Measurements from ENCODE around the gene BMP6. TPM values are rescaled to one million over a fixed set of nuclear protein-coding genes. Genes with fewer than 3 reads are reported as not detected.

BMP6 gene
- total and polyA plus RNA-seq, 2 donors = 0.19 to 0.82 TPM

- WGBS = 94% methylated on average over 4 of the region's 4 CpGs
- H3K4me1 ChIP-seq (ENCODE audit: control insufficient read depth in 2 of 2, insufficient read depth in 2 of 2, low read length in 2 of 2) = no peaks in the 10 kb centered on the region
- no peaks in the 10 kb centered on the region for H3K27me3 ChIP-seq (ENCODE audit: control insufficient read depth in 2 of 2, insufficient read depth in 1 of 2, low read length in 1 of 2)
- no peaks in the 10 kb centered on the region for H3K36me3 ChIP-seq (ENCODE audit: control insufficient read depth in 2 of 2, insufficient read depth in 2 of 2, low read length in 1 of 2)
- DNase-seq (ENCODE audit: low read depth in 6 of 9, low spot score in 9 of 9) = no peak
- H3K9me3 ChIP-seq (ENCODE audit: control insufficient read depth in 2 of 2, insufficient read depth in 1 of 2, low read length in 1 of 2) = no peaks in the 10 kb centered on the region
- H3K4me3 ChIP-seq (ENCODE audit: low read length in 2 of 2) = no peak overlapping the region
- no peak overlapping the region for H3K27ac ChIP-seq (ENCODE audit: low read depth in 1 of 2, low read length in 1 of 2)
Observed at GRCh38 chr6:7705483-7705882, 20.4 kb upstream of the BMP6 start.

GRCh38 chr6:7706269-7706668, 19.6 kb upstream of the BMP6 start:
- Histone ChIP-seq H3K36me3 (ENCODE audit: control insufficient read depth in 2 of 2, insufficient read depth in 2 of 2, low read length in 1 of 2) (no peaks in the 10 kb centered on the region), H3K27ac (ENCODE audit: low read depth in 1 of 2, low read length in 1 of 2) (no peak overlapping the region), H3K9me3 (ENCODE audit: control insufficient read depth in 2 of 2, insufficient read depth in 1 of 2, low read length in 1 of 2) (no peaks in the 10 kb centered on the region), H3K27me3 (ENCODE audit: control insufficient read depth in 2 of 2, insufficient read depth in 1 of 2, low read length in 1 of 2) (no peaks in the 10 kb centered on the region), H3K4me3 (ENCODE audit: low read length in 2 of 2) (no peak overlapping the region), H3K4me1 (ENCODE audit: control insufficient read depth in 2 of 2, insufficient read depth in 2 of 2, low read length in 2 of 2) (no peaks in the 10 kb centered on the region)
- no peak for DNase-seq (ENCODE audit: low read depth in 6 of 9, low spot score in 9 of 9)
- 40% methylated on average over 4 of the region's 4 CpGs for WGBS

- DNase-seq (ENCODE audit: low read depth in 6 of 9, low spot score in 9 of 9) = no peak
- no peaks in the 10 kb centered on the region for H3K9me3 ChIP-seq (ENCODE audit: control insufficient read depth in 2 of 2, insufficient read depth in 1 of 2, low read length in 1 of 2)
- H3K27me3 ChIP-seq (ENCODE audit: control insufficient read depth in 2 of 2, insufficient read depth in 1 of 2, low read length in 1 of 2) = no peaks in the 10 kb centered on the region
- no peak overlapping the region for H3K4me3 ChIP-seq (ENCODE audit: low read length in 2 of 2)
- WGBS = 96% methylated on average over 4 of the region's 4 CpGs
- no peaks in the 10 kb centered on the region for H3K4me1 ChIP-seq (ENCODE audit: control insufficient read depth in 2 of 2, insufficient read depth in 2 of 2, low read length in 2 of 2)
- no peak overlapping the region for H3K27ac ChIP-seq (ENCODE audit: low read depth in 1 of 2, low read length in 1 of 2)
- no peaks in the 10 kb centered on the region for H3K36me3 ChIP-seq (ENCODE audit: control insufficient read depth in 2 of 2, insufficient read depth in 2 of 2, low read length in 1 of 2)
Observed at GRCh38 chr6:7707787-7708186, 18.1 kb upstream of the BMP6 start.

- Histone ChIP-seq H3K9me3 (ENCODE audit: control insufficient read depth in 2 of 2, insufficient read depth in 1 of 2, low read length in 1 of 2) (no peaks in the 10 kb centered on the region), H3K27ac (ENCODE audit: low read depth in 1 of 2, low read length in 1 of 2) (no peak overlapping the region), H3K36me3 (ENCODE audit: control insufficient read depth in 2 of 2, insufficient read depth in 2 of 2, low read length in 1 of 2) (no peaks in the 10 kb centered on the region), H3K4me3 (ENCODE audit: low read length in 2 of 2) (no peak overlapping the region), H3K4me1 (ENCODE audit: control insufficient read depth in 2 of 2, insufficient read depth in 2 of 2, low read length in 2 of 2) (no peaks in the 10 kb centered on the region), H3K27me3 (ENCODE audit: control insufficient read depth in 2 of 2, insufficient read depth in 1 of 2, low read length in 1 of 2) (peaks cover 8 to 16% of the 10 kb centered on the region in 2 donors)
- 76% methylated on average over 6 of the region's 6 CpGs for WGBS
- DNase-seq (ENCODE audit: low read depth in 6 of 9, low spot score in 9 of 9) = no peak
Observed at GRCh38 chr6:7719364-7719850, 6.5 kb upstream of the BMP6 start.

- Histone ChIP-seq H3K36me3 (ENCODE audit: control insufficient read depth in 2 of 2, insufficient read depth in 2 of 2, low read length in 1 of 2) (no peaks in the 10 kb centered on the region), H3K27ac (ENCODE audit: low read depth in 1 of 2, low read length in 1 of 2) (no peak overlapping the region), H3K4me1 (ENCODE audit: control insufficient read depth in 2 of 2, insufficient read depth in 2 of 2, low read length in 2 of 2) (no peaks in the 10 kb centered on the region), H3K9me3 (ENCODE audit: control insufficient read depth in 2 of 2, insufficient read depth in 1 of 2, low read length in 1 of 2) (no peaks in the 10 kb centered on the region), H3K4me3 (ENCODE audit: low read length in 2 of 2) (no peak overlapping the region), H3K27me3 (ENCODE audit: control insufficient read depth in 2 of 2, insufficient read depth in 1 of 2, low read length in 1 of 2) (peaks cover 16 to 25% of the 10 kb centered on the region in 2 donors)
- WGBS = 96% methylated on average over 2 of the region's 2 CpGs
- DNase-seq (ENCODE audit: low read depth in 6 of 9, low spot score in 9 of 9) = no peak
Observed at GRCh38 chr6:7720346-7720745, 5.6 kb upstream of the BMP6 start.

GRCh38 chr6:7721649-7722048, 4.2 kb upstream of the BMP6 start:
- no peak overlapping the region for H3K27ac ChIP-seq (ENCODE audit: low read depth in 1 of 2, low read length in 1 of 2)
- peaks cover 0 to 10% of the 10 kb centered on the region in 2 donors for H3K4me1 ChIP-seq (ENCODE audit: control insufficient read depth in 2 of 2, insufficient read depth in 2 of 2, low read length in 2 of 2)
- H3K27me3 ChIP-seq (ENCODE audit: control insufficient read depth in 2 of 2, insufficient read depth in 1 of 2, low read length in 1 of 2) = peaks cover 29 to 39% of the 10 kb centered on the region in 2 donors
- no peaks in the 10 kb centered on the region for H3K36me3 ChIP-seq (ENCODE audit: control insufficient read depth in 2 of 2, insufficient read depth in 2 of 2, low read length in 1 of 2)
- DNase-seq (ENCODE audit: low read depth in 6 of 9, low spot score in 9 of 9) = peak in 2 of 9 donors; percentile 9 to 35
- H3K4me3 ChIP-seq (ENCODE audit: low read length in 2 of 2) = no peak overlapping the region
- H3K9me3 ChIP-seq (ENCODE audit: control insufficient read depth in 2 of 2, insufficient read depth in 1 of 2, low read length in 1 of 2) = no peaks in the 10 kb centered on the region
- 55% methylated on average over 3 of the region's 3 CpGs for WGBS

GRCh38 chr6:7723041-7723447, 2.9 kb upstream of the BMP6 start:
- peaks cover 43 to 52% of the 10 kb centered on the region in 2 donors for H3K27me3 ChIP-seq (ENCODE audit: control insufficient read depth in 2 of 2, insufficient read depth in 1 of 2, low read length in 1 of 2)
- peak in 8 of 9 donors; percentile 32 to 75 (median 48) for DNase-seq (ENCODE audit: low read depth in 6 of 9, low spot score in 9 of 9)
- no peaks in the 10 kb centered on the region for H3K36me3 ChIP-seq (ENCODE audit: control insufficient read depth in 2 of 2, insufficient read depth in 2 of 2, low read length in 1 of 2)
- H3K4me1 ChIP-seq (ENCODE audit: control insufficient read depth in 2 of 2, insufficient read depth in 2 of 2, low read length in 2 of 2) = peaks cover 0 to 17% of the 10 kb centered on the region in 2 donors
- no peak overlapping the region for H3K27ac ChIP-seq (ENCODE audit: low read depth in 1 of 2, low read length in 1 of 2)
- 3% methylated on average over 10 of the region's 10 CpGs for WGBS
- H3K4me3 ChIP-seq (ENCODE audit: low read length in 2 of 2) = no peak overlapping the region
- no peaks in the 10 kb centered on the region for H3K9me3 ChIP-seq (ENCODE audit: control insufficient read depth in 2 of 2, insufficient read depth in 1 of 2, low read length in 1 of 2)

GRCh38 chr6:7723554-7723953, 2.3 kb upstream of the BMP6 start:
- H3K27me3 ChIP-seq (ENCODE audit: control insufficient read depth in 2 of 2, insufficient read depth in 1 of 2, low read length in 1 of 2) = peaks cover 45 to 57% of the 10 kb centered on the region in 2 donors
- DNase-seq (ENCODE audit: low read depth in 6 of 9, low spot score in 9 of 9) = no peak
- H3K9me3 ChIP-seq (ENCODE audit: control insufficient read depth in 2 of 2, insufficient read depth in 1 of 2, low read length in 1 of 2) = no peaks in the 10 kb centered on the region
- H3K4me3 ChIP-seq (ENCODE audit: low read length in 2 of 2) = no peak overlapping the region
- H3K27ac ChIP-seq (ENCODE audit: low read depth in 1 of 2, low read length in 1 of 2) = no peak overlapping the region
- H3K36me3 ChIP-seq (ENCODE audit: control insufficient read depth in 2 of 2, insufficient read depth in 2 of 2, low read length in 1 of 2) = no peaks in the 10 kb centered on the region
- WGBS = 97% methylated on average over 6 of the region's 6 CpGs
- H3K4me1 ChIP-seq (ENCODE audit: control insufficient read depth in 2 of 2, insufficient read depth in 2 of 2, low read length in 2 of 2) = peaks cover 0 to 22% of the 10 kb centered on the region in 2 donors

- peaks cover 63 to 75% of the 10 kb centered on the region in 2 donors for H3K27me3 ChIP-seq (ENCODE audit: control insufficient read depth in 2 of 2, insufficient read depth in 1 of 2, low read length in 1 of 2)
Observed at GRCh38 chr6:7725412-7725811, 487 bp upstream of the BMP6 start.

More at GRCh38 chr6:7725412-7725811, 487 bp upstream of the BMP6 start:
- 33% methylated on average over 10 of the region's 10 CpGs for WGBS
- DNase-seq (ENCODE audit: low read depth in 6 of 9, low spot score in 9 of 9) = no peak
- no peak overlapping the region for H3K27ac ChIP-seq (ENCODE audit: low read depth in 1 of 2, low read length in 1 of 2)
- H3K36me3 ChIP-seq (ENCODE audit: control insufficient read depth in 2 of 2, insufficient read depth in 2 of 2, low read length in 1 of 2) = no peaks in the 10 kb centered on the region
- peaks cover 0 to 26% of the 10 kb centered on the region in 2 donors for H3K4me1 ChIP-seq (ENCODE audit: control insufficient read depth in 2 of 2, insufficient read depth in 2 of 2, low read length in 2 of 2)
- no peak overlapping the region for H3K4me3 ChIP-seq (ENCODE audit: low read length in 2 of 2)
- peaks cover 0 to 5% of the 10 kb centered on the region in 2 donors for H3K9me3 ChIP-seq (ENCODE audit: control insufficient read depth in 2 of 2, insufficient read depth in 1 of 2, low read length in 1 of 2)
